WERI-Rb-1 (cell line): ENCODE measurements around the gene AHDC1.

Experiments used
- DNase-seq: peaks from one replicate; pipeline ENCODE4 v3.0.0-alpha.2; 2020
- H3K27ac ChIP-seq: fragments of 250-450 bp; sonication (Bioruptor Pico); 2 replicates; pipeline ENCODE4 v1.5.1; 2020; ENCODE audit warnings: mild to moderate bottlenecking, moderate library complexity
- H3K27me3 ChIP-seq: fragments of 250-450 bp; sonication (Bioruptor Pico); 2 replicates; pipeline ENCODE4 v1.5.1; 2021; ENCODE audit warnings: mild to moderate bottlenecking, low read depth, moderate library complexity; ENCODE audit not compliant: insufficient read depth, severe bottlenecking
- H3K36me3 ChIP-seq: fragments of 250-450 bp; sonication (Bioruptor Pico); 2 replicates; pipeline ENCODE4 v1.5.1; 2020; ENCODE audit warnings: mild to moderate bottlenecking, moderate library complexity
- H3K4me3 ChIP-seq: 2 replicates; pipeline ENCODE4 v1.5.1; 2011; ENCODE audit warnings: low read depth, mild to moderate bottlenecking, control low read depth, low read length
- H3K9me3 ChIP-seq: fragments of 250-450 bp; sonication (Bioruptor Pico); 2 replicates; pipeline ENCODE4 v1.5.1; 2021; ENCODE audit warnings: mild to moderate bottlenecking, moderate library complexity; ENCODE audit not compliant: severe bottlenecking
- TF ChIP-seq, protein P1 (sequence below): IDR thresholded peaks from 2 replicates; pipeline ENCODE4 v1.5.1; 2011; ENCODE audit warnings: low read depth, mild to moderate bottlenecking, control low read depth, inconsistent platforms, low read length

Gene AHDC1

DNA sequence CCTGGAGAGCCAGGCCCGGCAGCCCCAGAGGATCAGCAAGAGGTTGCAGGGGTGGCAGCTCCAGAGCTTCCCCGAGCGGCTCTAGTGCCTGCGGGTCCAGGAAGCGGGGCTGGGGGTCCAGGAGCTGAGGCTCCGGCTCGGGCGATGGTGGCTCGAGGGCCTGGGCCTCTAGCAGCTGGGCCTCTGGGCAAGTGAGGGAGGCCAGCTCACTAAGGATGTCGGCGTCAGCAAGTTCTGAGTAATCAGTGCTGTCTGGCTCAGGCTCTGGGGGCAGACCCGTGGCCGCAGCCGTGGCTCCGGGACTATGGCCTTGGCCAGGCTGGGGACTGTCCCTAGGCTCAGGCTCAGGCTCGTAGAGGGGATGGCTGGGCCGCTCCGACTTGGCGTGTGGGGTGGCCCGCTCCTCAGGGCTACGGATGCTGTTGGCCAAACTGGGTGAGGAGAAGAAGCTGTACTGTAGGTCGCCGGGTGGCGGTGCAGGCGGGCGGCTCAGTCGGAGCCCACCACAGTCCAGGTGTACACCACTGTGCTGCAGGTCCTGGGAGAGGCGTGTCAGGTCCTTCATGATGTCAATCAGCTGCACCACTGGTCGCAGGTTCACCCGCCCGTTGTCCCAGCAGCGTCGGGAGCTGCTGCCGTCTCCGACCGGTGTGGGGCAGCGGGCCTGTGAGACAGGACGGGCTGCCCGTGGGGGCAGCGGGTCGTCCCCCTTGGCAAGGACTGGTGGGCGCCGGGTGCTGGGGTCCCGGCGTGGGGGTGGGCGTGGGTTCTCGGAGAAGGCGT lies 52.6 kb downstream of the AHDC1 start:
- Histone ChIP-seq H3K27ac (no peak overlapping the region), H3K9me3 (no peaks in the 10 kb centered on the region), H3K27me3 (no peaks in the 10 kb centered on the region), H3K36me3 (peaks cover 77% of the 10 kb centered on the region), H3K4me3 (no peak overlapping the region)
- DNase-seq, result no peak
- TF ChIP-seq, protein P1, sequence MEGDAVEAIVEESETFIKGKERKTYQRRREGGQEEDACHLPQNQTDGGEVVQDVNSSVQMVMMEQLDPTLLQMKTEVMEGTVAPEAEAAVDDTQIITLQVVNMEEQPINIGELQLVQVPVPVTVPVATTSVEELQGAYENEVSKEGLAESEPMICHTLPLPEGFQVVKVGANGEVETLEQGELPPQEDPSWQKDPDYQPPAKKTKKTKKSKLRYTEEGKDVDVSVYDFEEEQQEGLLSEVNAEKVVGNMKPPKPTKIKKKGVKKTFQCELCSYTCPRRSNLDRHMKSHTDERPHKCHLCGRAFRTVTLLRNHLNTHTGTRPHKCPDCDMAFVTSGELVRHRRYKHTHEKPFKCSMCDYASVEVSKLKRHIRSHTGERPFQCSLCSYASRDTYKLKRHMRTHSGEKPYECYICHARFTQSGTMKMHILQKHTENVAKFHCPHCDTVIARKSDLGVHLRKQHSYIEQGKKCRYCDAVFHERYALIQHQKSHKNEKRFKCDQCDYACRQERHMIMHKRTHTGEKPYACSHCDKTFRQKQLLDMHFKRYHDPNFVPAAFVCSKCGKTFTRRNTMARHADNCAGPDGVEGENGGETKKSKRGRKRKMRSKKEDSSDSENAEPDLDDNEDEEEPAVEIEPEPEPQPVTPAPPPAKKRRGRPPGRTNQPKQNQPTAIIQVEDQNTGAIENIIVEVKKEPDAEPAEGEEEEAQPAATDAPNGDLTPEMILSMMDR, result no peak

DNA sequence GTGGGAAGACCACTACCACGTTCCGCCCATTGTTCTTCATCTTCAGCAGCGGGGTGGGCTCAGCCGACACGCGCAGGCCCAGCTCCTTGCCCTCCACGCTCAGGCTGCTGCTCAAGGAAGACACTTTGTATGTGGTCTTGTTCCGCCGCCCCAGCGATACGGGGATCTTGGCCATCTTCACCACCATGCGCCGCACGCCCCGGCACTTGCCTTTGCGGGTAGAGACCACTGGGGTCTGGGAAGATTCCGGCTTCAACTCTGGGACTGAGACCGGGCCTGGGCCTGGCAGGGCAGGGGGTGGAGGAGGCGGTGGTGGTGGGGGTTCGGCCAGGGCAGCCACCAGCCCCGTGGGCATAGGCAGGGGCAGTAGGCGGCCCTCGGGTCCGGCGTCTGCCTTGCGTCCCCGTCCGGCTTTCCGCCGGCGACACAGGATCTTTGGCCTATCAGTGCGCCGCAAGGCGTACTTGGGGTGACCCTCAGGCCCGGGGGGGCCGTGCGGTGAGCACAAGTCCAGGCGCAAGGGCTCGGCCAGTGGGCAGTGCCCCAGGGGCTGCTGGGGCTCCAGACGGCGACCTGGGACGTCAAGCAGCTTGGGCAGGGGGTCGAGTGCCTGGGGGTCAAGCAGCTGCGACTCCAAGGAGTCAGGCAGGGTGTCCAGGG lies 53.3 kb downstream of the AHDC1 start:
- Histone ChIP-seq H3K27ac (no peak overlapping the region), H3K9me3 (no peaks in the 10 kb centered on the region), H3K36me3 (peaks cover 77% of the 10 kb centered on the region), H3K4me3 (no peak overlapping the region), H3K27me3 (no peaks in the 10 kb centered on the region)
- DNase-seq, result no peak
- TF ChIP-seq, protein P1, result no peak

DNA sequence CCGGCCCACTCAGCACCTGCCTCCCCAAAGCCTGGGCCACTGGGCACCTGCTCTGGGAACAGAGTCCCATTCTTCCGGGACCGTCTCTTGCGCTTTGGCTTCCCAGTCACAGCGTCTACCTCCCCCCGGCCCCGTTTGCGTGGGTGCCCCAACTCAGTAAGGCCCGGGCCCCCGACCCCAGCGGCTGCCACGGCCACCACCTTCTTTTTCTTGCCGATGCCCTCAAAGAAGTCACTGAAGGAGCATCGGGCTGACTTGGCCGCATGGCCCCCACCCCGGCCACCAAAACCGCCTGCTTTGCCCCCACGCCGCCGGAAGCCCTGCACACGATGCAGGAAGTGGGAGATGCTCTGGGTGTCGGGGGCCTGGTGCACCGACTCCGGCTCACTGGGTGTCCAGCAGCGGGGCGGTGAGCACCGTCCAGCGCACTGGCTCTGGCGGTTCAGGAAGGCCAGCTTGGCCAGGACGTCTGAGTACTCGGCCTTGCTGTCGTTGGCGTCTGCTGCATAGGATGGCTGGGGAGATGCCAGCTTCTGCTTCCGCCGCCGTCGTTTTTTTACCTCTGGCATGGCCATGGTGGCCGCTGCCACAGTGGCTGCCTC lies 54.0 kb downstream of the AHDC1 start:
- Histone ChIP-seq H3K4me3 (no peak overlapping the region), H3K27ac (no peak overlapping the region), H3K9me3 (no peaks in the 10 kb centered on the region), H3K36me3 (peaks cover 78% of the 10 kb centered on the region), H3K27me3 (no peaks in the 10 kb centered on the region)
- TF ChIP-seq, protein P1, result no peak
- DNase-seq, result no peak

DNA sequence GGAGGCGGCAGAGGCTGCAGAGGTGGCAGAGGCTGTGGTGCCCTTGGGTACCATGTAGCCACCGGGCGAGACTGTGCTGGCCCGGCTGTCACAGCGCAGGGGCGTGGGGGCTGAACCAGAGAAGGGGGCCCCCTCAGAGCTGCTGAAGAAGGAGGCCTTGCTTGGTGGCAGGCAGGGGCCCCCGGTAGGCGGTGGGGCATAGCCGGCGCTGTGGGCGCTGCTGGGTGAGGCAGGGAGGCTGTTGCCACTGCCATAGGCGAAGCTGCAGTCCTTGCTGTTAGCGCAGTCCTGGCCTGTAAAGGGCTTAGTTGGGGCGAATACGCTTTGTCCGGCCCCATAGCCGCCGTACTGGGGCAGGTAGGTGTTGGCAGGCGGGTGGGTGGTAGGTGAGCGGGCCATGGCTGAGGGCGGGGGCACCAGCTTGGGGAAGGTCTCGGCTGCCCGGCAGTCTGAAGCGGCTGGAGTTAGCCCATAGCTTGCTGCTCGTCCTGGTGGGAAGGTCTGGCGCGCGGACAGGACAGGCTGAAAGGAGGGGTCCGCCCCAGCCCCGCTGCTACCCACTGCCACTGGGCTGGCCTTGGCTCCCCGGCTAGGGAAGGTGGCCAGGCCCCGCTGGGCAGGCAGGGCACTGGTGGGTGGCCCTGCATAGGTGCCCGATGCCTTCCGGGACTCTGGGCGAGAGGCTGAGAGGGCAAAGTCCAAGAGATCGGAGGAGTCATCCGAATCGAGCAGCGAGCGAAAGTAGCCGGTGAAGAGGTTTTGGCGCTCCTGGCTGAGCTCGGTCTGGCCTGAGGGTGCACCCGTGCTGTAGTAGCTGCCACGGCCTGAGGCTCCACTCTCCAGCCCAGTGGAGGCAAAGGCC lies 54.9 kb downstream of the AHDC1 start:
- DNase-seq, result no peak
- TF ChIP-seq, protein P1, result no peak
- Histone ChIP-seq H3K27ac (no peak overlapping the region), H3K4me3 (no peak overlapping the region), H3K27me3 (no peaks in the 10 kb centered on the region), H3K9me3 (no peaks in the 10 kb centered on the region), H3K36me3 (peaks cover 75% of the 10 kb centered on the region)

DNA sequence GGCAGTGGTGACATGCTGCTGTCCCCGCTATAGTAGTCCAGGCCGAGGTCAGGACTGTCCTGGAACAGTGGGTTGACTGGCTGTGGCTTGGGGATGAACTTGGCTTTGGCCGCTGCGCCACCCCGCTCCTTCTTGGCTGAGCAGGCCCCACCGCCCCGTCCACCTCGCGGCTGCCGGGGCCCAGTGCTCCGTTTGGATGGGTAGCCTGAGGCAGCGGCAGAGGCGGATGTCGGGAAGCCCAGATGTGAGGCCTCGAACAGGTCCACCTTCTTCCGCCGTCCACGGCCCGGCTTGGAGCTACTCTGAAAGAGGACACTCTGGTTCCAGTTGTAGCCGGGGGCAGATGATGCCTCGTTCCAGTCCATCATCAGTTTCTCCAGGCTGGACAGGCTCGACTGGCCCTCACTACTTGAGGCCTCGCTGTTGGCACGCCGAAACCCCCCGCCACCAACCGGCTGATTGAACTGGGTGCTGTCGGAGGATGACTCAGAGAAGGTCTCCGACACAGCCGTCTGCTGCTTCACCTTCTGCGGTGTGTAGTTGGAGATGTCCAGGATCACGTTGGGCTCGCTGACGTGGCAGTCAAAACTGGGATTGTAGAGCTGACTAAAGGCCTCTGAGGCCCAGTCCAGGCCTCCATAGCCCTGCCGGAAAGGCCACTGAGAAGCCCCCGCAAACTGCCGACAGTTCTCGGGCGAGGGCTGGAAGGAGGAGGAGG lies 55.6 kb downstream of the AHDC1 start:
- no peak overlapping the region for H3K4me3 ChIP-seq
- DNase-seq, result no peak

More for the DNA sequence above, 55.6 kb downstream of the AHDC1 start:
- Histone ChIP-seq H3K36me3 (peaks cover 72% of the 10 kb centered on the region), H3K27me3 (no peaks in the 10 kb centered on the region), H3K9me3 (no peaks in the 10 kb centered on the region), H3K27ac (no peak overlapping the region)
- TF ChIP-seq, protein P1, result no peak
